Pancreas (tissue), 10 donors: ENCODE data around the gene ZBP1. TPM values are rescaled to one million over a fixed set of nuclear protein-coding genes. Genes with fewer than 3 reads are reported as not detected.

Experiments
- ATAC-seq, 4 donors: fragments of 200-7000 bp; cut with Tn5 transposase; one replicate each; pipeline versions ENCODE4 v1.8.0 to v1.9.1; 2020; ENCODE audit warnings: mild to moderate bottlenecking in 4 of 4, moderate library complexity in 4 of 4
- DNase-seq, 6 donors: peaks; one replicate each; pipeline ENCODE4 v3.0.0-alpha.2; 2020
- FAIRE-seq: peaks from 2 replicates; lab custom pipeline; 2012; peaks lifted over from hg19 to GRCh38; lab: Jason Lieb, UNC
- H3K27ac ChIP-seq, 4 donors: fragments of 200-600 bp; sonication (generic); 1 replicate in 3 of 4; 2 replicates in 1 of 4; pipeline versions ENCODE4 v1.5.0 to v1.8.0; 2020
- H3K27me3 ChIP-seq, 4 donors: fragments of 200-600 bp; one replicate each; pipeline ENCODE4 v1.8.0; 2021
- H3K36me3 ChIP-seq, 3 donors: fragments of 200-600 bp; sonication (generic) in 1 of 3; one replicate each; pipeline versions ENCODE4 v1.5.0 to v1.8.0; 2020 to 2021
- H3K4me1 ChIP-seq, 3 donors: fragments of 200-600 bp; one replicate each; pipeline ENCODE4 v1.8.0; 2021
- H3K4me3 ChIP-seq, 4 donors: fragments of 200-600 bp; sonication (generic) in 2 of 4; one replicate each; pipeline versions ENCODE4 v1.5.0 to v1.8.0; 2020 to 2021
- H3K9me3 ChIP-seq, 4 donors: fragments of 200-600 bp; one replicate each; pipeline ENCODE4 v1.8.0; 2021
- CTCF ChIP-seq, 4 donors: fragments of 200-600 bp; sonication (generic) in 3 of 4; IDR thresholded peaks; one replicate each; pipeline versions ENCODE4 v1.5.0 to v1.8.0; 2021; ENCODE audit warnings: antibody characterized with exemption in 4 of 4
- WGBS, 2 donors: extraction: QIAGEN DNeasy Blood & Tissue Kit; methylation state at CpG; one replicate each; pipeline ENCODE4 v1.1.7; 2013; 5-methylcytosine and 5-hydroxymethylcytosine counted together
- intact Hi-C, 3 donors: fragments of 100-400 bp; cut with DNase I; formaldehyde crosslinking; loops; one replicate each; pipeline versions ENCODE4 v1.11.1 to v1.14.2; 2022
- polyA plus RNA-seq, 2 donors: library from polyadenylated mRNA; stranded (reverse); fragments of 200-250 nt; gene quantifications; one replicate each; pipeline ENCODE4 v1.2.3, GENCODE V29; 2013
- total RNA-seq, 6 donors: library from RNA; stranded (reverse); fragmentation: NEBNext Ultra II Directional in 4 of 6; extraction: Animal tissue kit (Norgen Biotek cat#: 25700) in 4 of 6; gene quantifications; one replicate each; pipeline versions ENCODE4 v1.2.1 to v1.2.4, GENCODE V29; 2021 to 2023
- donor health status: healthy with polysubstance abuse.
- donor health status: DM: no; HTN: no; CAD: no; lungs with moderate emphysema.
- donor health status: DM: no; HTN: no; CAD: no.
- donor health status: control.
- donor health status: control.
- donor health status: Bipolar disorder and iron deficiency.
- donor health status: DM: yes; HTN: yes; CAD: no.
- donor health status: DM: no; HTN: no; CAD: no.
- donor health status: DM: no; HTN: no; CAD: no.
- donor health status: DM: yes; HTN: yes; CAD: no.

Gene ZBP1
- total and polyA plus RNA-seq, 8 donors, result 0.09 to 0.90 (median 0.17) TPM; not detected in 3

GRCh38 chr20:57593134-57593886 is 26.9 kb downstream of the ZBP1 start:
- TF ChIP-seq CTCF (IDR thresholded peaks at IDR 0.05), result no peak
- no peak for DNase-seq
- no peak for ATAC-seq

GRCh38 chr20:57592263-57593092 is 27.7 kb downstream of the ZBP1 start:
- Histone ChIP-seq H3K4me1 (no peaks in the 10 kb centered on the region), H3K4me3 (no peak overlapping the region), H3K27me3 (no peaks in the 10 kb centered on the region), H3K36me3 (no peaks in the 10 kb centered on the region), H3K9me3 (no peaks in the 10 kb centered on the region), H3K27ac (no peak overlapping the region)
- DNase-seq (no peak), ATAC-seq (no peak), FAIRE-seq (no peak)
- WGBS, 2 donors, result 65 to 75% methylated on average over 21 to 22 of the region's 22 CpGs
- intact Hi-C loops, result loop anchor here in 2 of 3 donors (5.0 kb wide), 2 partner anchors 75 to 80 kb away; no protein-coding TSS in a partner anchor
- no peak for TF ChIP-seq CTCF (IDR thresholded peaks at IDR 0.05)

More at GRCh38 chr20:57593134-57593886, 26.9 kb downstream of the ZBP1 start:
- H3K27me3 ChIP-seq, result no peaks in the 10 kb centered on the region
- no peak overlapping the region for H3K27ac ChIP-seq
- WGBS, 2 donors, result 41 to 47% methylated on average over 17 of the region's 17 CpGs
- intact Hi-C loops, result loop anchor here in 2 of 3 donors (5.0 kb wide), 2 partner anchors 76 to 81 kb away; no protein-coding TSS in a partner anchor
- H3K4me1 ChIP-seq, result no peaks in the 10 kb centered on the region
- no peak overlapping the region for H3K4me3 ChIP-seq
- H3K9me3 ChIP-seq, result no peaks in the 10 kb centered on the region
- FAIRE-seq, result no peak
- H3K36me3 ChIP-seq, result no peaks in the 10 kb centered on the region

GRCh38 chr20:57591289-57592229 is 28.7 kb downstream of the ZBP1 start:
- Histone ChIP-seq H3K4me3 (no peak overlapping the region), H3K27me3 (no peaks in the 10 kb centered on the region), H3K4me1 (no peaks in the 10 kb centered on the region), H3K27ac (no peak overlapping the region), H3K9me3 (no peaks in the 10 kb centered on the region), H3K36me3 (no peaks in the 10 kb centered on the region)
- no peak for ATAC-seq
- intact Hi-C loops, result loop anchor here in 2 of 3 donors (5.0 kb wide), 2 partner anchors 74 to 79 kb away; no protein-coding TSS in a partner anchor
- 70 to 84% methylated on average over 15 of the region's 15 CpGs for WGBS, 2 donors
- TF ChIP-seq CTCF (IDR thresholded peaks at IDR 0.05), result no peak
- DNase-seq, result no peak
- no peak for FAIRE-seq

GRCh38 chr20:57590485-57591288 is 29.5 kb downstream of the ZBP1 start:
- no peak for TF ChIP-seq CTCF (IDR thresholded peaks at IDR 0.05)
- Histone ChIP-seq H3K4me3 (no peak overlapping the region), H3K27me3 (no peaks in the 10 kb centered on the region), H3K4me1 (no peaks in the 10 kb centered on the region), H3K9me3 (no peaks in the 10 kb centered on the region), H3K36me3 (no peaks in the 10 kb centered on the region), H3K27ac (no peak overlapping the region)
- WGBS, 2 donors, result 80 to 87% methylated on average over 17 to 18 of the region's 18 CpGs
- FAIRE-seq (no peak), ATAC-seq (no peak), DNase-seq (no peak)
- intact Hi-C loops, result loop anchor here in 2 of 3 donors (5.0 kb wide), 2 partner anchors 73 to 78 kb away; no protein-coding TSS in a partner anchor
